BE2C (cell line): ENCODE results near the gene TK2.

Experiments
- DNase-seq: peaks from one replicate; pipeline ENCODE4 v3.0.0-alpha.2; 2020
- H3K27me3 ChIP-seq: fragments of 250-450 bp; sonication (Bioruptor Pico); 2 replicates; pipeline ENCODE4 v1.5.1; 2020; ENCODE audit warnings: mild to moderate bottlenecking
- H3K36me3 ChIP-seq: fragments of 250-450 bp; sonication (Bioruptor Pico); 2 replicates; pipeline ENCODE4 v1.5.1; 2020; ENCODE audit warnings: mild to moderate bottlenecking
- H3K4me1 ChIP-seq: fragments of 250-450 bp; sonication (Bioruptor Pico); 2 replicates; pipeline ENCODE4 v1.5.1; 2020
- H3K4me3 ChIP-seq: 2 replicates; pipeline ENCODE4 v1.5.1; 2011; ENCODE audit warnings: low read depth, low read length
- H3K9me3 ChIP-seq: fragments of 250-450 bp; sonication (Bioruptor Pico); 2 replicates; pipeline ENCODE4 v1.5.1; 2020
- CTCF ChIP-seq: IDR thresholded peaks from 2 replicates; pipeline ENCODE4 v1.5.1; 2012; ENCODE audit warnings: mild to moderate bottlenecking, low read depth, low read length

The TK2 gene

GRCh38 chr16:66486773-66487579 is 62.9 kb downstream of the TK2 start:
- no peak for TF ChIP-seq CTCF
- no peaks in the 10 kb centered on the region for H3K36me3 ChIP-seq
- DNase-seq, result peak; percentile 57
- peaks cover 9% of the 10 kb centered on the region for H3K4me1 ChIP-seq
- H3K9me3 ChIP-seq, result no peaks in the 10 kb centered on the region
- H3K4me3 ChIP-seq, result no peak overlapping the region
- no peaks in the 10 kb centered on the region for H3K27me3 ChIP-seq

- H3K4me1 ChIP-seq, result peaks cover 9% of the 10 kb centered on the region
- no peak overlapping the region for H3K4me3 ChIP-seq
- TF ChIP-seq CTCF, result no peak
- no peaks in the 10 kb centered on the region for H3K36me3 ChIP-seq
- DNase-seq, result no peak
- no peaks in the 10 kb centered on the region for H3K9me3 ChIP-seq
- H3K27me3 ChIP-seq, result no peaks in the 10 kb centered on the region
These were observed 63.6 kb downstream of the TK2 start for GRCh38 chr16:66486199-66486772.

- H3K27me3 ChIP-seq, result no peaks in the 10 kb centered on the region
- H3K9me3 ChIP-seq, result no peaks in the 10 kb centered on the region
- TF ChIP-seq CTCF, result no peak
- H3K4me3 ChIP-seq, result no peak overlapping the region
- no peaks in the 10 kb centered on the region for H3K36me3 ChIP-seq
- no peak for DNase-seq
- H3K4me1 ChIP-seq, result peaks cover 9% of the 10 kb centered on the region
These were observed 64.5 kb downstream of the TK2 start for GRCh38 chr16:66485376-66485775.

GRCh38 chr16:66484453-66485213 is 65.3 kb downstream of the TK2 start:
- Histone ChIP-seq H3K9me3 (no peaks in the 10 kb centered on the region), H3K4me3 (no peak overlapping the region), H3K36me3 (no peaks in the 10 kb centered on the region), H3K27me3 (no peaks in the 10 kb centered on the region), H3K4me1 (peaks cover 9% of the 10 kb centered on the region)
- no peak for TF ChIP-seq CTCF
- no peak for DNase-seq

- no peak overlapping the region for H3K4me3 ChIP-seq
- no peaks in the 10 kb centered on the region for H3K36me3 ChIP-seq
- peaks cover 11% of the 10 kb centered on the region for H3K4me1 ChIP-seq
- peak; percentile 99 for TF ChIP-seq CTCF
- no peaks in the 10 kb centered on the region for H3K9me3 ChIP-seq
- H3K27me3 ChIP-seq, result no peaks in the 10 kb centered on the region
- DNase-seq, result peak; percentile 85
These were observed 66.1 kb downstream of the TK2 start for GRCh38 chr16:66483689-66484452.
